Measurements from ENCODE around the gene ZNF23. TPM values are rescaled to one million over a fixed set of nuclear protein-coding genes. Genes with fewer than 3 reads are reported as not detected.

Gene ZNF23
- total RNA-seq, 1 donor from 2014 or later = 7.9 TPM

DNA sequence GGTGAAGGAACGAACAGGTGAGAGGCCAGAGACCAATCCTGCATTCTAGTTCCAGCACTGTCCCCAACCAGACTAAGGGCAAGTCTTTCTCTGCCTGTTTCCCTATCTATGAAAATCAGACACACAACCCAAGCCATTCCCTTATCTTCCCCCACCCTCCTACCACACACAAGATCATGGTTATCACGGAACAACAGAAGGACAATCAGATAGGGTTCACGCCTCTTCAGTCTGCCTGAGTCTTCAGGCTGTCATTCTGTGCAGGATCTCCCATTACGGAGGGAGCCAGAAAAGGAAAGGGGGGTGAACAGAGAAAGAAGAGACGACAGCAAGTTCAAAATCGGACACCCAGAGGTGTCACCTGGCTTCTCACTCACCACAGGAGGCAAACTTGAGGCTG lies 31.3 kb downstream of the ZNF23 start:
- no peak for TF ChIP-seq CTCF (IDR thresholded peaks at IDR 0.05; ENCODE audit: insufficient read depth, low read length, severe bottlenecking)
- H3K4me3 ChIP-seq (ENCODE audit: low read depth, low read length) = no peak overlapping the region
- FAIRE-seq = no peak
- no peaks in the 10 kb centered on the region for H3K27me3 ChIP-seq (ENCODE audit: control insufficient read depth, insufficient read depth, low read length)
- no peak for DNase-seq (ENCODE audit: low read depth)
- H3K36me3 ChIP-seq (ENCODE audit: control insufficient read depth, insufficient read depth, low read length) = no peaks in the 10 kb centered on the region

DNA sequence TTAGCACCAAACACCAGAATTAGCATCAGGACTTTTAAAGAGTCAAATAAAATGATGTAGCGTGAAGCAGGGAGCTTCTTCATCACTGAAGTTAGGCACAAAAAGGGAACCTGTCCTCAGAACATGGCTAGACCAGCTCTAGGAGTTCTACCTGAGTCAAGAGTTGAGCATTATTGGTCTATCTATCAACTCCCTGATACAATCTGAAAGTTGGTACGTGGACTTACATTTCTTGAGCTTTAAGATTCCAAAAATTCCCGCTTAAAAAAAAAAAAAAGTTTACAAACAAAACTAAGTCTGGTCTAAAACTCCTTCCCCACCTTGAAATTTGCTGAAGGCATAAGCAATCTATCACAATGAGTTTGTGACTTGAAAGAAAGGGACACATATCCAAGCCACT lies 32.5 kb downstream of the ZNF23 start:
- no peaks in the 10 kb centered on the region for H3K36me3 ChIP-seq (ENCODE audit: control insufficient read depth, insufficient read depth, low read length)
- H3K4me3 ChIP-seq (ENCODE audit: low read depth, low read length) = no peak overlapping the region
- DNase-seq (ENCODE audit: low read depth) (no peak), FAIRE-seq (no peak)
- TF ChIP-seq CTCF (IDR thresholded peaks at IDR 0.05; ENCODE audit: insufficient read depth, low read length, severe bottlenecking) = no peak
- H3K27me3 ChIP-seq (ENCODE audit: control insufficient read depth, insufficient read depth, low read length) = no peaks in the 10 kb centered on the region

DNA sequence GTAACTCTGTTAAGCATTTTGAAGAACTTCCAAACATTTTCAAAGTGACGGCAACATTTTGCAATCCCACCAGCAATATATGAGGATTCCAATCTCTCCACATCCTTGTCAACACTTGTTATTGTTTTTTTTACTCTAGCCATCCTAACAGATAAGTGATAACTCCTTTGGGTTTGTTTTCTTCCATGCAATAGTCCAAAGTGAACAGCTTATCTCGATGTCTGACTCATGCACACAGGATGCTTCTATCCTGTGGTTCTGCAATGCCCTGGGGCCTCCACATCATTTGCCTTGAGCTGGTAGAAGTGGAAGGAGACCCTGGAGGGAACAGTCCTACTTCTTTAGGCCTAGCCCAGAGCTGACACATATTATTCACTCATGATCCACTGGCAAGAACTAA lies 33.2 kb downstream of the ZNF23 start:
- Histone ChIP-seq H3K4me3 (ENCODE audit: low read depth, low read length) (no peak overlapping the region), H3K36me3 (ENCODE audit: control insufficient read depth, insufficient read depth, low read length) (no peaks in the 10 kb centered on the region), H3K27me3 (ENCODE audit: control insufficient read depth, insufficient read depth, low read length) (no peaks in the 10 kb centered on the region)
- DNase-seq (ENCODE audit: low read depth) = peak; percentile 1
- no peak for TF ChIP-seq CTCF (IDR thresholded peaks at IDR 0.05; ENCODE audit: insufficient read depth, low read length, severe bottlenecking)
- FAIRE-seq = no peak

- TF ChIP-seq CTCF (IDR thresholded peaks at IDR 0.05; ENCODE audit: insufficient read depth, low read length, severe bottlenecking) = no peak
- H3K36me3 ChIP-seq (ENCODE audit: control insufficient read depth, insufficient read depth, low read length) = no peaks in the 10 kb centered on the region
- no peak for DNase-seq (ENCODE audit: low read depth)
- no peaks in the 10 kb centered on the region for H3K27me3 ChIP-seq (ENCODE audit: control insufficient read depth, insufficient read depth, low read length)
- no peak for FAIRE-seq
- H3K4me3 ChIP-seq (ENCODE audit: low read depth, low read length) = no peak overlapping the region
These were observed 33.7 kb downstream of the ZNF23 start for GRCh38 chr16:71428385-71428784.

DNA sequence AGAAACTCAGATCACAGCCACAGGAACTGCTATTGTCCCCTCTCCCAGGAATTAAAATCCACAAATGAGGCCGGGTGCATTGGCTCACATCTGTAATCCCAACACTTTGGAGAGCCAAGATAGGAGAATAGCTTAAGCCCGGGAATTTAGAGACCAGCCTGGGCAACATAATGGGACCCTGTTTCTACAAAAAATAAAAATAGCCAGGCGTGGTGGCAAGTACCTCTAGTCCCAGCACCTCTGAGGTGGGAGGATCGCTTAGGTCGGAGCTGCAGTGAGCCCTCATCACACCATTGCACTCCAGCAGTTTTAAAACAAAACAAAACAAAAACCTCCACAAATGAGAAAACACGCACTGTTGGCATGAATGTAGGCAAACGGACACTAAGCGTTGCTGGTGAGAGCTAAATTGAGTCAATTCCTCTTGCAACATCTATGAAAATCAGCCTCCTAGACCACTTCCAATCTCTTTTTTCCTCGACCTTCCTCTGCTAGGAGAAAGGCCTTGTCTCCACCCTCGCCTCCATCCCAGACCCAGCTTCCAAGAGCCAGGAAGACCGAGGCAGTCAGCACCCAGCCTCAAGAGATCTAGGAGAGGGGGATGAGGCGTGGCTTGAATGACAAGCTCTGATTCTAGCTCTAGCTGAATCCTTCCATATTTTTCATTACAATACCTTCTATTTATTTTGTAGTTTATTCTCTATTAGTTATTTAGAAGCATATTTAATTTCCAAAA lies 35.0 kb downstream of the ZNF23 start:
- no peak for DNase-seq (ENCODE audit: low read depth)
- FAIRE-seq = no peak
- no peak overlapping the region for H3K4me3 ChIP-seq (ENCODE audit: low read depth, low read length)
- H3K36me3 ChIP-seq (ENCODE audit: control insufficient read depth, insufficient read depth, low read length) = no peaks in the 10 kb centered on the region
- no peaks in the 10 kb centered on the region for H3K27me3 ChIP-seq (ENCODE audit: control insufficient read depth, insufficient read depth, low read length)
- no peak for TF ChIP-seq CTCF (IDR thresholded peaks at IDR 0.05; ENCODE audit: insufficient read depth, low read length, severe bottlenecking)
